ENCODE measurements around the gene TANGO2.

TANGO2 gene

DNA sequence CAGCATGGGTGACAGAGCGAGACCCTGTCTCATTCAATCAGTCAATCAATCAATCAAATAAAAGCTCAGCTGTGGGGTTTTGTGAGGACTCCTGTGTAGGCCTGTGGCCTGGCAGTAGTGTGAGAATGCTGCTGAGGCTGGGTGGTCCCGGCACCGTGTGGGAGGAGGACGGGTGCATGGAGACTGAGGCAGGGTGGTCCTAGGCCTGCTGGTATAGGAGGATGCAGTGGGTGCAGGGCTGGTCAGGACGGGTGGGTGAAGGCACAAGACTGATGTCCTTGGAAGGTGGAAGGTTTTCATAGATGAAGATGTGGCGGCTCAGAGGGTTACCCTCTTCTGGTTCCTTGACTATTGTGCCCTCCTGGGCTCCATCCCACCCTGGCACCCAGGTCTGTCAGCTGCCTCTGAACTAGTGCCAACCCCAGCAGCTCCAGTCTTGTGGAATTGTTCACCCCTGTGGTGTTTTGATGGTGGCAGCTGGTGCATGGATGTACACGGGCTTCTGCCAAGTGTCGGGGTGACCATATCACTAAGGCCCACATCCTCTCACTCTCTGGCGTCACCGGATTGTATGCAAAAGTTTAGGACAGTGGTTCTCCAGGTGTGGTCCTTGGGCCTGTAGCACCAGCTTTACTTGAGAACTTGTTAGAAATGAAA lies 23.7 kb downstream of the TANGO2 start:
- no peak for DNase-seq (ENCODE audit: low spot score)

DNA sequence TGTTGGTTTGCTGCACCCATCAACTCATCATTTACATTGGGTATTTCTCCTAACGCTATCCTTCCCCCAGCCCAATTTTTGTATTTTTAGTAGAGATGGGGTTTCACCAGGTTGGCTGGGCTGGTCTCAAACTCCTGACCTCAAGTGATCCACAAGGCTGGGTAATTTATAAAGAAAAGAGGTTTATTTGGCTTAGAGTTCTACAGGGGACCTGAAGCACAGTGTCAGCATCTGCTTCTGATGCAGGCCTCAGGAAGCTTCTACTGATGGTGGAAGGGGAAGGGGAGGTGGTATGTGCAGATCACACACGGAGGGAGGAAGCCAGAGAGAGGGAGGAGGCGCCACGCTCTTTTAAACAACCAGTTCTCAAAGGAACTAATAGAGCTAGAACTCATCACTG lies 25.8 kb downstream of the TANGO2 start:
- DNase-seq (ENCODE audit: low spot score): no peak

DNA sequence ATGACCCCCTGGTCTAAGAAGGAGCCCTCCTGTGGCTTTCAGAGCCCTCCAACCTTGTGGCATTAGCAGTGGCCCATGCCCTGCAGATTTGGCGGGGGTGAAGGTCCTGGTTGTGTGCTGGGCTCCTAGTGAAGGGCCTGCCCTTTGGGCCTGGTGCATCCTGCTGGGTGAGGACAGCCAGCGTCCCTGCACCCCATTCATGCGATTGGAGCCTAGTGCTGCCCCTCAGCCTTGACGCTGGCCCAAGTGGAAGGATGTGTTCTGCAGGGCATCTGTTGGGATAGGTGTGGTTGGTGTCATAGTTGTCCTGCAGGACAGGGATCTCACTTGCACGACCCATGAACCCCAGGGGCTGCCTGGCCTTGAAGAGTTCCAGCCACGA lies 31.0 kb downstream of the TANGO2 start:
- DNase-seq (ENCODE audit: low spot score): no peak

DNA sequence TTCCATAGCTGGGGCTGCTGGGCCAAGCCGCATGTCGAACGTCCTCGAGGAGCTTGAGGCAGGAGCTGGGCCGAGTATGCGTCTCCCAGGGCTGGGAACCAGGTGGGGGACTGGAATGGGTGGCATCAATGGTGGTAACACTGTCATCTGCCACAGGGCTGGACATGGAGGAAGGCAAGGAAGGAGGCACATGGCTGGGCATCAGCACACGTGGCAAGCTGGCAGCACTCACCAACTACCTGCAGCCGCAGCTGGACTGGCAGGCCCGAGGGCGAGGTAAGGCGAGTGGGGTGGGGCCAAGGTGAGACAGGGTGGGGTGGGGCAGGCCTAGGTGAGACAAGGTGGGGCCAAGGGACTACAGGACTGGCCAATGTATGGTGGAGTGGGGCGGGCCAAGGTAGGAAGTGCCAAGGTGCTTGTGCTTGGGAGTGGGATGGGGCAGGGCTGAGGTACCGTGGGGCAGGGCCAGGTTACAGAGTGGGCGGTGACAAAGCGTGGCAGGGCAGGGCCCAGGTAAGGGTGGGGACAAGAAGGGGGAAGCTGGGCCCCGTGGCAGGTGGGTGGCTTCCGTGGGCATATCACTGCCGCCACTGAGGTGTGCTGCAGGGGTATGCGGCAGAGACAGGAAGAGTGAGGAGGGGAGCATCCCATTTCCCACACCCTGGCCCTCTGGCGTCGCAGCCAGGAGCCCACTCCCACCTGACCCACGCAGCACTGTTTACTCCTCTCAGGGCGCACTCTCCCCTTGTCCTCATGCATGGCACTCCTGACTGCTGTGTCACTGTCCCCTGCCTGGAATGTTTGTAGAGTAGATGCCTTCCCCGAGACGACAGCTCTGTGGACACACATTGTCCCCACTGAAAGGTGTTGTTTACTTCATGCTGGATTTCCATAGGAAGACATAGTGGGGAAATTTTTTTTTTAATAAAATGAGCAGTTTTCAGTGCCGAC lies 31.7 kb downstream of the TANGO2 start:
- no peak for DNase-seq (ENCODE audit: low spot score)

DNA sequence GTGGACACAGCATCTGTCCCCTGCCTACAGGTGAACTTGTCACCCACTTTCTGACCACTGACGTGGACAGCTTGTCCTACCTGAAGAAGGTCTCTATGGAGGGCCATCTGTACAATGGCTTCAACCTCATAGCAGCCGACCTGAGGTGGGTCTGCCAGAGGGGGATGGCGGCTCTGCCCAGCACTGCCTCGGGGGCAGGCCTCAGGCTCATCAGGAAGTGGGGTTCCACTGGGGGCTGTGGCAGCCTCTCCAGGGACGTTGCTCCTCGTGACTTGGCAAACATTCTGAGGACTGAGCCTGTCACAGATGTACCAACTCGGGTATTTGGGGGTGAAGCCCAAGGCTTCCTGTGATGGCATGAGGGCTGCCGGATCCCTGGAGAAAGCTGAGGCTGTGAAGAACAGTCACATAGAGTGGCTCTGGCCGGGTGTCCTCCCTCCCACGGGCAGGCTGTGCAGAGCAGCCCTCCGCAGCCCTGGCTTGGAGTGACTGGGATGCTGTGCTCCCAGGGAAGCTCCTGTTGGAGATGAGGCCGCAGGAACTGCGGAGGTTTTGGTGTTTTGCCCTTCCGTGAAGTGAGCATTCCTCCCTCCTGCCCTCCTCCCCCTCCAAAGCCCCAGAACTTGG lies 32.6 kb downstream of the TANGO2 start:
- DNase-seq (ENCODE audit: low spot score): no peak

DNA sequence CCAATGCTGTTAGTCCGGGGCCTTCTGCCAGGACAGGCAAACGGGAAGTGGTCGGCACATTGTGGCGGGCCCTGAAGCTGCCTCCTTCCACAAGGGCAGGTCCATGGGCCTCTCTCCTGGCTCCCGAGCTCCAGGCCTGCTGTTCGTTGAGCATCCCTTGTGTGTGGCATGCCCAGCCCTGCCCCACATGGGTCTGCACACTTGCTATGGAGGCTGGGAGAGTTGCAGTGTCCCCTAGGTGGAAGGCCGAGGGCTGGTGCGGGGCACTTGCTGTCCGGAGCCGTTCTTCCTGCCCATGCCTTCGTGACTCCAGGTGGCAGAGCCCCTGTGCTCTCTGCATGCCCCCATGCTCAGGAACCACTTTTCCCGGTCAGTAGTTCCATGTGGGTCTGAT lies 33.1 kb downstream of the TANGO2 start:
- DNase-seq (ENCODE audit: low spot score): no peak

DNA sequence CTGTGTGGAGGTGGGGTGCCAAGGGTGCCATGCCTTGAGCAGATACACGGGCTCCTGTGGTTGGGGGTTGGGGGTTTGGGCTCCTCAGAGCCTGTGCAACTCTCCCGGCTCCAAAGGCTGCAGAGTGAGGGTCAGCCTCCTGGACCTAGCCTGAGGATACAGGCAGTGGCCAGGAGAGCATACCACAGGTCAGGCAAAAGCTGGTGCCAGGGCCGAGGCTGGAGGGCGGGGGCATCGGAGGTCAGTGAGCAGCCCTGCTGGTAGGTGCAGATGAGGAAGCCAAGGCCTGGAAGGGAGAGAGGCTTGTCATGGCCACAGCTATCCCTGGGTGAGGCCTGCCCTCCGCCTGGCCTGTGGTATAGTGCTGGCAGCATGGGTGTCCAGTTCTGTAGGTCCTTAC lies 33.6 kb downstream of the TANGO2 start:
- DNase-seq (ENCODE audit: low spot score): no peak

DNA sequence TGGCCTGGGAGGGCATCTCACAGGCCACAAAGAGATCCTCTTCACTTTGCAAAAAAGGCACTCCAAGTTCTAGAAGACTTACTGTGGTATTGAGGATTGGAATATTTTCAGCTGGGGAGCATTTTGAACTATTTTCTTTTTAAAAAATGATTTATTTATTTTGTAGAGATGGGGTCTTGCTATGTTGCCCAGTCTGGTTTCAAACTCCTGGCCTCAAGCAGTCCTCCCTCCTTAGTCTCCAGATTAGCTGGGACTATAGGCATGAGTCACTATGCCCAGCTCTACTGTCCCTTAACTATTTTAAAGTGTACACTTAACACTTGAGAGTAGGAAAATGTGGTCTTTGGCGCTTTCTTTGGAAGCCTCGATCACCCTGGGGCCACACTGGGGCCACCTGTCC lies 34.2 kb downstream of the TANGO2 start:
- DNase-seq (ENCODE audit: low spot score): no peak

DNA sequence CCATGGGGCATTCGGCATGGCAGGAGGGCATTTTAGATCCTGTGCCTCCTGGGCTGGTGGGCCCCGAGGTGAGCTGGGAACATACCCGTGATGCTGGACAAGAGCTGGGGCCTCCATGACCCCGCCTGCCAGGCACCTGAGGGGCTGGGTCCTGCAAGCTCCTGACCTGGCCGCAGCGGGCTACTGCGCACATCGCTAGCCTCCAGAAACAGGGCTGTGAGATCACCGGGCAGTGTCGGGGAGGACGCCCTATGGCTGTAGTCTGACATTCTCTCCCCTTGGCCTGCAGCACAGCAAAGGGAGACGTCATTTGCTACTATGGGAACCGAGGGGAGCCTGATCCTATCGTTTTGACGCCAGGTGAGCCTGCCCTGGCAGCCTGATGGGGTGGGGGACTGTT lies 34.7 kb downstream of the TANGO2 start:
- no peak for DNase-seq (ENCODE audit: low spot score)

DNA sequence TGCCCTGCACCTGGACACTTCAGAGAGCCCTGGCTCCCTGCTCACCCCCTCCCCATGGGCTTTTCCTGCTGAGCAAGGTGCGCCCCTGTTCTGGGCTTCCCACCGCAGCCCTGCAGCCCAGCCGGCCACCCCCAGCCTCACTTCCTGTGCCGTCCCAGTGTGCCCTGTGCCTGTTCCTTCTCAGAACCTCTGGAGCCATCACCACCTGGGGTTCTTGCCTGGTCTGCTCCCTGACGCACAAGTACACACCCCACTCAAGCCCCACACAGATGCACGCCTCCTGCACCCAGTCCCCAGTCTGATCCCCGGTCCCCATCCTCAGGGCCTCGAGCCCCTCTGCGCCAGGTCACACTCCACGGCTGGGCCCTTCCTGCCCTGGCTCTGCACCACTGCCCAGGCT lies 35.3 kb downstream of the TANGO2 start:
- DNase-seq (ENCODE audit: low spot score): no peak

DNA sequence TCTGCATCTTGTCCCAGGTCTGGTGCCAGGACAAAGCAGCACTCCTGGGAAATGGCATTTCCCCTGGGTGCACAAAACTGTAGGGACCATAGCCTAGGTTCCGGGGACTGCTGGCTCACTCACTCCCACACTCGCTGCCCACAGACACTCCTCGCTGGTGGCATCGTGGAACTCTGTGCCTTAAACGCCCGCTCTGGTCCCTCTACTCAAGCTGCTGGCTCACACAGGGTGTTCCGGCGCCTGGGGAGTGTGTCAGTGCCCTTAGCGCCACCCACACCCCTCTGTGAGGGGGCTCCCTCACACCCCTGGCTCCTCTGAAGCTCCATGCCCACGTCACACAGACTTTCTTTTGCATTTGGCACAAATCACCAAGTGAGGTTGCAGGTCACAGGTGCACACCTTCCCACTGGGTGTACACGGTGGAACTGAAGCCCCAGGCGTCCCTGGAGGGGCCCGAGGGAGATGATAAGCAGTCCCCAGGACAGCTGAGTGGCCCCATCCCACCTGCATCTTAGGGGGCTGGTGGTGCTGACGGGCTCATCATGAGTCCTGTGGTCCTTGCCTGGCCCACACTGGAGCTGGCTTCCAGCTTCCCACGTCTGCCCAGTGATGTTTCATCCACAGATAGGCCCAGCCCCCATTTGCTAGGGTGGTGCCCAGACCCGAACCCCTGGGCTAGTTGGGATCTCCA lies 35.9 kb downstream of the TANGO2 start:
- no peak for DNase-seq (ENCODE audit: low spot score)

DNA sequence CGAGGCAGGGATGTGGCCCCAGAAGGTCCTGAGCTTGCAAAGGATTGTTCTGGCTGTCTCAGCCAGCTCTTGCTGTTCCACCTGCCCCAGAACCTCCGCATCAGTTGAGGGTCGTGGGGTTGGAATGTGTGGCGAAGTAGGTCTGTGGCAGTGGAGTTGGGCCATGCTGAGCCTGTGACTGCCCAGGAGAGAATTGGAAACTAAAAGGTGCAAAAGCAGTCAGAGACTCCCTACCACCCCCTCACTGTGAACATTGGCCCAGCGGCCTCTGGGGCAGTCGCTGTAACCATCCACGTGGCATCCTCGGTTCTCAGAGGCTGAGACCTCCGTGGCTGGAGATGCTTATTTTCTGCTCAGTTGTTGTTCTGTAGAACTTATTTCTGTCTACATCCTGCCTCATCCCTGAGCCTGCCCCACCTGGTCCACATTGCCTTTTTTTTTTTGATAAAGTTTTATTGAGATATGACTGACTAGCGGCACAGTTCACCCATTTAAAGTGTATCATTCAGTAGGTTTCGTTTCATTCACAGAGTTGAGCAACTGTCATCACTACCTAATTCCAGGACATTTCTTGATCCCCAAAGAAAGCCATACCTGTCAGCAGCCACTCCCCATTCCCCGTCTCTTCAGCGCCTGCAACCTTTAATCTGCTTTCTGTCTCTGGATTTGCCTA lies 36.8 kb downstream of the TANGO2 start:
- no peak for DNase-seq (ENCODE audit: low spot score)

DNA sequence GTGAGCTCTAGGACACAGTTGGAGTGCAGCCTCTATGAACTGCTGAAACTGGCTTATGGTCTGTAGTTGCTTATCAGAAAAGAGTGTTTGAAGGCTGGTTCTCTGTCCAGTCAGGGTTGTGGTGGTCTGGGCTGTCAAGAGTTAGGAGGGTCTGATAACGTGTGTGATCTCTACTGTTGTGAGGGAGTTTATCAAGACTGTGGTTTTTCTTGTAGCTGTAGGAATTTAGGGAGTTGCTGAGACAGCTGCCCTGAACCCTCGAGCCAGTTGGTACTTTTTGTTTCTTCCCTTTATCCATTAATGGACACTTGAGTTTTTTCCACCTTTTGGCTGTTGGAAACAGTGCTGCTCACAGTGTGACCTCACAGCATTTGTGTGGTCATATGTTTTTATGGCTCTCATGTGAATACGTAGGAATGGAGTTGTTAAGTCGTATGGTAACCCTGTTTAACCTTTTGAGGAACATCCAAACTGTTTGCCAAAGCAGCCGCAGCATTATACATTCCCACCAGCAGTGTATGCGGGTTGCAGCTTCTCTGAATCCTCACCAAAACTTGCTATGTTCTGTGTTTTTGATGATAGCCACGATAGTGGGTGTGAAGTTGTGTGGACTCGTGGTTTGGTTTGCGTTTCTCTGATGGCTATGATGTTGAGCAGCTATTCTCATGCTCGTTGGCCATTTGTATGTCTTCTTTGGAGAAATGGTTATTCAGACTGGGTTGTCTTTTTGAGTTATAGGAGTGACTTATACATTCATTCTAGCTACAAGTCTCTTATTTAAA lies 38.3 kb downstream of the TANGO2 start:
- no peak for DNase-seq (ENCODE audit: low spot score)

DNA sequence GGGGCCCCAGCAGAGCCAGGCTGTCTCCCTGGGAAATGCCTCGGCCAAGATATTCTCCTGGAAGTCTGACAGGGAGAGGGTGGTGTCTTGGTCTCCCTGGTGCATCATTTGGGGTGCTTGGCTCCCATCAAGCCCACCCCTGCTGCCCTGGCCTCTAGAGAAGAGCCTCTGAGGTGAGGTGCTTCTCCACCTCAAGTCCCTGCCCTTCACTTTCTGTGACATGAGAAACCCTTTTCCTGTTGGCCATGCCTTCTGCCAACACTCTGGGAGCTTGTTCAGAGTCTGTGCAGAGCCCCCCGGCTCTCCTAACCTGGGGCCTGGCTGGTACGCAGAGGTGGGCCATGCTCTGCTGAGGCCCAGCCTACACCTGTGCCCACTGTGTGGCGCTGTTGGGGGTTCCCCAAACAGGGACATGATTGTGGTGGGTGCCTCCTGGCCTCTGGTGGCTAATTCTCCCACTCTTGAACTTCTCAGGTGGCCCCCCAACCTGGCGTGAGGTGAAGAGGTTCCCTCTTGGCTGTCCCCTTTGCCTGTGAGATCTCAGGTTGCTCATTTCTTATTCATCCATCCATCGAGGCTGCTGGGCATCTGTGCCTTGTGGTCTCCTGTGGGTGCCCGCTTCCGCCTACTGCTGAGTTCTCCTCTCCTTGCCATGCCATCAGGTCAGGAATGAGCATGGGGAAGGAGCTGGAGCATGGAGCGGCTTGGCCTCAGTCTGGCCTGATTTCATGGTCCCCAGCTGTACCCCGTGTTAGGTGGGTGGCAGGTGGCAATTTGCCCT lies 40.0 kb downstream of the TANGO2 start:
- DNase-seq (ENCODE audit: low spot score): no peak

DNA sequence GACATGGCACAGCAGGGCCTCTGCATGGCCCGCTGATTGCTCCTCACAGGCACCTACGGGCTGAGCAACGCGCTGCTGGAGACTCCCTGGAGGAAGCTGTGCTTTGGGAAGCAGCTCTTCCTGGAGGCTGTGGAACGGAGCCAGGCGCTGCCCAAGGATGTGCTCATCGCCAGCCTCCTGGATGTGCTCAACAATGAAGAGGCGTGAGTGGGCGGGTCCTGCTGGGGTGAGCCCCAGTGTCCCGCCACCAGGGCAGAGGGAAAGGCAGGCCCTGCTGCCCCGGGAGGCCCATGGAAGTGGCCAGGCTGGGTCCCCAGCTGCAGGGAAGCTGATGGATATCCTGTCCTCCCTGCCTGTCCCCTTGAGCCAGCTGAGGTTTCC lies 40.6 kb downstream of the TANGO2 start:
- no peak for DNase-seq (ENCODE audit: low spot score)

DNA sequence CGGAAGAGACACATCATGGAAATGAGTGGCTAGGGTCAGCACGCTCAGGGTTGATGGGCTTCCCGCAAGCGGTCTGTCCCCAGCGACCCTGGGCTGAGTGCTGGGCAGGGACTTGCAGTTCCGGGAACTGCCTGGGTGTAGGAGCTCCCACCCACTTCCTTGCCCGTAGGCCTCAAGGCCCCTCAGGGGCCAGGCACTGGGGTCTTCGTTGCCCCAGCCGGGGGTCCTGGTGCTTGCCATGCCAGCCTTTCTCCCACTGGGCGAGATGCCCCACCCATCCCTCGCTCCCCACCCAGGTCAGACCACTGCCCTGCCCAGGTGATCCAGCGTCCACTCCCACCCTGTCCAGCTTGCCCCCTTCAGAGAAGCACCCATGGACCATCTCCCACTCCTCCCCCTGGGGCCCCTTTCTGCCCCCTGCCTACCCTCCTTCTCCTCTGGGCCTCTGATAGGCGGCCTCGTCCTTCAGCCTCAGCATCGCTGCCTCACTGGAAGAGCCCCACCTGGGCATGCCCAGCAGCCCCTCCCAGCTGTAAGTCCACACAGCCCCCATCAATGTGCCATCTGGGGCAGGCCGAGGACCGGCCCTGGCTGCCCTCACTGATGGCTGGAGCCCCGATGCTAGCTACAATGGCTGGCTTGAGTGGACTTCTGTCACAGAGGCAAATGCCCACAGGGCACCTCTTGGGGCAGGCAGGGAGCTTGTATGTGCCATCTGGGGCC lies 41.3 kb downstream of the TANGO2 start:
- no peak for DNase-seq (ENCODE audit: low spot score)

DNA sequence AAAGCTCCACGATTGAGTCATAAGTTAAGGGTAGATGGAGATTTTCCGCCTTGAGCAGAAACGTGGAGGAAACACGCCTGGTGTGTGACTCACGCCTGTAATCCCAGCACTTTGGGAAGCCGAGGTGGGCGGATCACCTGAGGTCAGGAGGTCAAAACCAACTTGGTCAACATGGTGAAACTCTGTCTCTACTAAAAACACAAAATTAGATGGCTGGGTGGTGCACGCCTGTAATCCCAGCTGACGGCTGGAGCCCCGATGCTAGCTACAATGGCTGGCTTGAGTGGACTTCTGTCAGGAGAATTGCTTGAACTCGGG lies 41.8 kb downstream of the TANGO2 start:
- no peak for DNase-seq (ENCODE audit: low spot score)

DNA sequence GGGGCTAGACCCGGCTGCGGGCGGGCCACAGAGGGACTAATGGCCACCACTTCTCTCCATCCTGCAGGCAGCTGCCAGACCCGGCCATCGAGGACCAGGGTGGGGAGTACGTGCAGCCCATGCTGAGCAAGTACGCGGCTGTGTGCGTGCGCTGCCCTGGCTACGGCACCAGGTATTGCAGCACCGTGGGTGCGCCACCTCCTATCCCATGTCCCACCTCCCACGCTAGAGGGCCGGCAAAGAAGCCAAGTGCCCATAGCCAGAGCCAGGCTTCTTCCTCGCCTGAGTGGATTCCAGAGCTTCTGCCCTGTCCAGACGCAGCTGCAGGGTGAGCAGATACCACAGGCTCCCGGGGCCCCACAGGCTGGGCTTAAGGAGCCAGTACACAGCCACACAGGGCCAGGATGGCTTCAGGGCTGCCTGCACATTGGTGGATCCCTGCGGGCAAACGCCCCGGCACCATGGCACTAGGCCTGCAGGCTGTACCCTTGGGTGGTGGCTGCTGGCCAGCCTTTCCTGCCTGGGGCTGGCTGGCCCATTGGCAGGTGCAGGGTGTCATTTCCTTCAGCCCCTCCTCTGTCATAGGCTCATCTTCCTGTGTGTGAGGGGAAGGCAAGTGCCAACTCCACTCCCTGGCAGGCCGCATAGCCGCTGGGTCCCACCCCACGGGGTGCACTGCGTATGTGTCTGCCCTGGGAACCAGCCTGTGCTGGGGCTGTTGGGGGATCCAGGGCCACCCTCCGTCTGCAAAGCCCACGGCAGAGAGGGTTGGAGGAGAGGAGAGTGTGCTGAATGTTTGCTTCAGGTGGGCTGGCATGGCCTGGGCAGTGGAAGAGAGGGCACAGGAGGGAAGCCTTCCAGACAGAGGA lies 42.6 kb downstream of the TANGO2 start:
- no peak for DNase-seq (ENCODE audit: low spot score)

DNA sequence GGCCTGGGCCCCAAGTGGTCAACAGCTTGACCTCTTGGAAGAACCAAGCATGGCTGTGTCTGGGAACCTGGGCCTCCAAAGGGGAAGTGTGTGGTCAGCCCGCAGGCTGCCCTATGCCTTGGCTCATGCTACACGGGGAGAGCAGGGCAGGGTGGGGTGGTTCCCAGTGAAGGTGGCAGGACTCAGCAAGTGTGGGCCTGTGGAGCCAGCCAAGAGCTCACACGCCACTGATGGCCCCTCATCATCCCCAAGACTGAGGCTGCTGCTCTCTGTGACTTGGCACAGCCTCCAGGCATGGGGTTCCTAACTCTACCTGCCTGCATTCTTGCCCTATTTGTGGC lies 43.2 kb downstream of the TANGO2 start:
- no peak for DNase-seq (ENCODE audit: low spot score)

All from CD4-positive, alpha-beta T cell treated with Interleukin-2 at 100 ng/mL for 4 hours (primary cell).